Measurements from ENCODE around the gene TMEM164.

Gene TMEM164

GRCh38 chrX:110004215-110004614 lies 1.3 kb downstream of the TMEM164 start:
- no peak for DNase-seq

- no peak for DNase-seq
Measured at GRCh38 chrX:110004731-110005369, 1.9 kb downstream of the TMEM164 start.

GRCh38 chrX:110006161-110006560 lies 3.2 kb downstream of the TMEM164 start:
- DNase-seq = no peak

GRCh38 chrX:110006821-110007375 lies 4.0 kb downstream of the TMEM164 start:
- no peak for DNase-seq

GRCh38 chrX:110008011-110008635 lies 5.2 kb downstream of the TMEM164 start:
- DNase-seq = no peak

- no peak for DNase-seq
Measured at GRCh38 chrX:110012818-110013485, 10.0 kb downstream of the TMEM164 start.

- no peak for DNase-seq
Measured at GRCh38 chrX:110013968-110014367, 11.1 kb downstream of the TMEM164 start.

GRCh38 chrX:110015032-110015431 lies 12.1 kb downstream of the TMEM164 start:
- DNase-seq = no peak

GRCh38 chrX:110015915-110016314 lies 13.0 kb downstream of the TMEM164 start:
- DNase-seq = no peak

GRCh38 chrX:110020536-110020935 lies 17.6 kb downstream of the TMEM164 start:
- no peak for DNase-seq

- DNase-seq = no peak
Measured at GRCh38 chrX:110021258-110022022, 18.5 kb downstream of the TMEM164 start.

GRCh38 chrX:110022599-110023448 lies 19.9 kb downstream of the TMEM164 start:
- DNase-seq = no peak

- no peak for DNase-seq
Measured at GRCh38 chrX:110025395-110025794, 22.5 kb downstream of the TMEM164 start.

GRCh38 chrX:110026099-110026844 lies 23.4 kb downstream of the TMEM164 start:
- DNase-seq = no peak

- DNase-seq = no peak
Measured at GRCh38 chrX:110032534-110033147, 29.7 kb downstream of the TMEM164 start.

- DNase-seq = no peak
Measured at GRCh38 chrX:110034036-110034435, 31.1 kb downstream of the TMEM164 start.

GRCh38 chrX:110036162-110037033 lies 33.5 kb downstream of the TMEM164 start:
- no peak for DNase-seq

GRCh38 chrX:110037178-110037577 lies 34.3 kb downstream of the TMEM164 start:
- no peak for DNase-seq

GRCh38 chrX:110038900-110039299 lies 36.0 kb downstream of the TMEM164 start:
- DNase-seq = no peak

- DNase-seq = no peak
Measured at GRCh38 chrX:110041980-110042379, 39.1 kb downstream of the TMEM164 start.

Data from activated gamma-delta T cell treated with Interleukin-2 at 50 U/mL for 16 hours (primary cell).